Heart left ventricle (tissue), 13 donors: ENCODE results near the gene KCTD12.

ENCODE experiments used
- POLR2A ChIP-seq, 2 donors: fragments of 450-650 bp; IDR thresholded peaks; one replicate each; pipeline ENCODE4 v1.6.1; 2017; ENCODE audit warnings: antibody characterized with exemption in 2 of 2, mild to moderate bottlenecking in 2 of 2, moderate library complexity in 2 of 2
- TF ChIP-seq, protein P1 (sequence below), 12 donors: fragments of 200-600 bp; sonication (generic) in 4 of 12; IDR thresholded peaks; one replicate each; pipeline versions ENCODE4 v1.5.0 to v1.8.0; 2018 to 2022; ENCODE audit warnings: antibody characterized with exemption in 12 of 12, mild to moderate bottlenecking in 5 of 12
- donor health status: ischemic (EF 13 %, LVEDD 7.1; RV severe dilation, severe dysfunction).
- donor health status: DM: no; HTN: yes; CAD: no.
- donor health status: DM: no; HTN: no; CAD: no.
- donor health status: ischemic (EF 25% LVEDD 6.9; RV normal size, moderate dysfunction).
- donor health status: ischemic (EF 25% LVEDD 5.7; RV mildly dilated, moderate dysfunction).
- donor health status: ischemic (EF 35%, LVEDD 5.7; RV mildly dilated, moderate dysfunction).
- donor health status: nonischemic (EF 11% LVEDD 7.7; RV severe dilation, severe dysfunction).
- donor health status: DM: yes; HTN: yes; CAD: no.
- donor health status: PGD.
- donor health status: ischemic (EF 29% LVEDD 5.4; RV normal size, mild dysfunction).
- donor health status: nonischemic (EF 23%, LVEDD 6.1; RV moderate dilation, normal function).

DNA sequence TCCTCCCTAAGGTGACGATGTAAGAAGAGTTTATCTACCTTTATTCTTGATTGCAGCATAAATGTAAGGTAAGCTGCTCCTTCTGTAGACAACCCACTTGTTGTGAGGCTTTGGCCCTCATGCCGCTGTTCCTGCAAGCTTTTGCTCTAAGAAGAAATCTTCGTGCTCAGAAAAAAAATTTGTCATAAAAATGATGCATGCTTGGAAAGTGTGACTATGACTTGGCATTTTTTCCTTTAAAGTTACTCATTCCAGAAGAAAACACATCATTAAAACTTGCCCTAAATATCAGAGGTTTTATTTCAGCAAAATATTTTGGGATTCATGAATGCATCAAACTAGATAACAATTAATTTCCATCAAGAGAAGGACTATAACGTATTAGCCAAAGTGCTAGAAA is 39.8 kb downstream of the KCTD12 start:
- TF ChIP-seq, protein P1, sequence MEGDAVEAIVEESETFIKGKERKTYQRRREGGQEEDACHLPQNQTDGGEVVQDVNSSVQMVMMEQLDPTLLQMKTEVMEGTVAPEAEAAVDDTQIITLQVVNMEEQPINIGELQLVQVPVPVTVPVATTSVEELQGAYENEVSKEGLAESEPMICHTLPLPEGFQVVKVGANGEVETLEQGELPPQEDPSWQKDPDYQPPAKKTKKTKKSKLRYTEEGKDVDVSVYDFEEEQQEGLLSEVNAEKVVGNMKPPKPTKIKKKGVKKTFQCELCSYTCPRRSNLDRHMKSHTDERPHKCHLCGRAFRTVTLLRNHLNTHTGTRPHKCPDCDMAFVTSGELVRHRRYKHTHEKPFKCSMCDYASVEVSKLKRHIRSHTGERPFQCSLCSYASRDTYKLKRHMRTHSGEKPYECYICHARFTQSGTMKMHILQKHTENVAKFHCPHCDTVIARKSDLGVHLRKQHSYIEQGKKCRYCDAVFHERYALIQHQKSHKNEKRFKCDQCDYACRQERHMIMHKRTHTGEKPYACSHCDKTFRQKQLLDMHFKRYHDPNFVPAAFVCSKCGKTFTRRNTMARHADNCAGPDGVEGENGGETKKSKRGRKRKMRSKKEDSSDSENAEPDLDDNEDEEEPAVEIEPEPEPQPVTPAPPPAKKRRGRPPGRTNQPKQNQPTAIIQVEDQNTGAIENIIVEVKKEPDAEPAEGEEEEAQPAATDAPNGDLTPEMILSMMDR (IDR thresholded peaks at IDR 0.05): no peak
- no peak for TF ChIP-seq POLR2A (IDR thresholded peaks at IDR 0.05)
